ENCODE results near the gene PANK4.

The PANK4 gene

DNA sequence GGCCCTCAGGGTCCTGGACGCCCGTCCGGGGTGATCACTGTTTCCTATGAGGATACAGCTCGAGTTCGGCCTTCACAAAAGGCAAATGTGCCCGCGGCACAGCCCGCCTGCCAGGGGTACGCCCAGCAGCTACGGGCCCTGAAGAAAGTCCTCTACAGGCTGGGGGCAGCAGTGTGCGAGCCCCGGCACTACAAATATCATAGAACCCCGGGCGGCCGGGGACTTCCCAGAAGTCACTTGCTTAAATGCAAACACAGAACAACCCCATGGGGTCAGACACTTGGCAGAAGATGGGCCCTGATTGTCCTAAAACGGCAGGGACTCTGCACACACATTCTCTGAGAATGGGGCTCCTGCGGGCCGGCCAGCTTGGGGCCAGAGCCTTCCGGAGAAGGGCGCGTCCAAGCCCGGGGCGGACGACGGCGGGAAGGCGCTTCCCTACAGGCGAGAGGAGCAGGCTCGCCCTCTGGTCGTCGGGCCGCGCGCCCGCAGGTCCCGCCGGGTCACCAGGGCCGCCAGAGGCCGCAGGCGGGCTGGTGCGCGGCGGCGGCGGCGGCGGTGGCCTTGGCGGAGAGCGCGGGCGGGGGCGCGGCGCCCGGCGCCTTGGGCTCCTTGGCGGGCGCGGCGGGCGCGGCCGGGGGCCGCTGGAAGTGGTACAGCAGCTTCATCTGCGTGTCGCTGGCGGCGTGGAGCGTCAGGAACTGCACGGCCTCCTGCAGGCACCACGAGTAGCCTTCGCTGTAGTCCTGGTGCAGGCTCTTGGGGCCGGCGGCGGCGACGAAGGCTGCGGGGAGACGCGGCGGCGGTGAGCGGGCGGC is 2.8 kb upstream of the PANK4 start:
- TF ChIP-seq, protein P1, sequence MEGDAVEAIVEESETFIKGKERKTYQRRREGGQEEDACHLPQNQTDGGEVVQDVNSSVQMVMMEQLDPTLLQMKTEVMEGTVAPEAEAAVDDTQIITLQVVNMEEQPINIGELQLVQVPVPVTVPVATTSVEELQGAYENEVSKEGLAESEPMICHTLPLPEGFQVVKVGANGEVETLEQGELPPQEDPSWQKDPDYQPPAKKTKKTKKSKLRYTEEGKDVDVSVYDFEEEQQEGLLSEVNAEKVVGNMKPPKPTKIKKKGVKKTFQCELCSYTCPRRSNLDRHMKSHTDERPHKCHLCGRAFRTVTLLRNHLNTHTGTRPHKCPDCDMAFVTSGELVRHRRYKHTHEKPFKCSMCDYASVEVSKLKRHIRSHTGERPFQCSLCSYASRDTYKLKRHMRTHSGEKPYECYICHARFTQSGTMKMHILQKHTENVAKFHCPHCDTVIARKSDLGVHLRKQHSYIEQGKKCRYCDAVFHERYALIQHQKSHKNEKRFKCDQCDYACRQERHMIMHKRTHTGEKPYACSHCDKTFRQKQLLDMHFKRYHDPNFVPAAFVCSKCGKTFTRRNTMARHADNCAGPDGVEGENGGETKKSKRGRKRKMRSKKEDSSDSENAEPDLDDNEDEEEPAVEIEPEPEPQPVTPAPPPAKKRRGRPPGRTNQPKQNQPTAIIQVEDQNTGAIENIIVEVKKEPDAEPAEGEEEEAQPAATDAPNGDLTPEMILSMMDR (IDR thresholded peaks at IDR 0.05) = no peak
- peak overlapping the region; percentile 71 for H3K4me3 ChIP-seq
- H3K27ac ChIP-seq = peak overlapping the region; percentile 62 to 95
- DNase-seq (ENCODE audit: low spot score) = no peak

- no peak for DNase-seq (ENCODE audit: low spot score)
- Histone ChIP-seq H3K4me3 (peak overlapping the region; percentile 71), H3K27ac (peak overlapping the region; percentile 62 to 95)
- TF ChIP-seq, protein P1 (IDR thresholded peaks at IDR 0.05) = no peak
These were observed 2.2 kb upstream of the PANK4 start for GRCh38 chr1:2528611-2528965.

DNA sequence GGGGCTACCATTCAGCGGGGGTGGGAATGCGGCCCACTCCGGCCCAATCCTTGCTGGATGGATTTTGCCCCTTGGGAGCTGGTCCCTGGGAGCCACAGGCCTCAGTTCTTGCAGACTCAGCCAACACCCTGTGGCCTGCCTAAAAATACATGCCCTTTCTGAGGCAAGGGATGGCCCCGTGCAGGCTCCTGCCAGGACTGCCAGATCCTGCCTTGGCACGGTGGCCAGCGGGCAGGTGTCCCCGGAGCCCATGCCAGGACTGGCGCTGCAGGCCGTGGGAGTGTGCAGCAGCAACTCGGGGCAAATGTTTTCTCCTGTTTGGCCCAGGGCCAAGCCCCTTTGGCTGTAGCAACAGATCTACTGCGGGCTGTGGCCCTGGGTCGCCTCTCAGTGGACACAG is 1.6 kb upstream of the PANK4 start:
- Histone ChIP-seq H3K4me3 (peak overlapping the region; percentile 71), H3K27ac (peak overlapping the region; percentile 79 to 95)
- TF ChIP-seq, protein P1 (IDR thresholded peaks at IDR 0.05) = no peak
- DNase-seq (ENCODE audit: low spot score) = peak; percentile 87

GRCh38 chr1:2527556-2527860 is 1.1 kb upstream of the PANK4 start:
- DNase-seq (ENCODE audit: low spot score) = no peak
- H3K4me3 ChIP-seq = peak overlapping the region; percentile 15
- TF ChIP-seq, protein P1 (IDR thresholded peaks at IDR 0.05) = no peak
- peak overlapping the region; percentile 79 to 95 for H3K27ac ChIP-seq

- Histone ChIP-seq H3K4me3 (peak overlapping the region; percentile 93), H3K27ac (peak overlapping the region; percentile 79 to 95)
- TF ChIP-seq, protein P1 (IDR thresholded peaks at IDR 0.05) = no peak
- DNase-seq (ENCODE audit: low spot score) = no peak
These were observed 594 bp upstream of the PANK4 start for GRCh38 chr1:2526824-2527555.

- Histone ChIP-seq H3K4me3 (peak overlapping the region; percentile 93), H3K27ac (peak overlapping the region; percentile 40 to 95)
- TF ChIP-seq, protein P1 (IDR thresholded peaks at IDR 0.05) = no peak
- DNase-seq (ENCODE audit: low spot score) = no peak
These were observed 850 bp downstream of the PANK4 start for GRCh38 chr1:2525572-2525919.

Measured in coronary artery (tissue), 2 donors.